ENCODE measurements around the gene S100A4. TPM values are rescaled to one million over a fixed set of nuclear protein-coding genes. Genes with fewer than 3 reads are reported as not detected.
A peak's percentile ranks its signal among the peaks of the same experiment; 100 is the strongest.

Gene S100A4
- total and polyA plus RNA-seq, 3 experiments from 2014 or later, result 125 to 2,575 (median 132) TPM

DNA sequence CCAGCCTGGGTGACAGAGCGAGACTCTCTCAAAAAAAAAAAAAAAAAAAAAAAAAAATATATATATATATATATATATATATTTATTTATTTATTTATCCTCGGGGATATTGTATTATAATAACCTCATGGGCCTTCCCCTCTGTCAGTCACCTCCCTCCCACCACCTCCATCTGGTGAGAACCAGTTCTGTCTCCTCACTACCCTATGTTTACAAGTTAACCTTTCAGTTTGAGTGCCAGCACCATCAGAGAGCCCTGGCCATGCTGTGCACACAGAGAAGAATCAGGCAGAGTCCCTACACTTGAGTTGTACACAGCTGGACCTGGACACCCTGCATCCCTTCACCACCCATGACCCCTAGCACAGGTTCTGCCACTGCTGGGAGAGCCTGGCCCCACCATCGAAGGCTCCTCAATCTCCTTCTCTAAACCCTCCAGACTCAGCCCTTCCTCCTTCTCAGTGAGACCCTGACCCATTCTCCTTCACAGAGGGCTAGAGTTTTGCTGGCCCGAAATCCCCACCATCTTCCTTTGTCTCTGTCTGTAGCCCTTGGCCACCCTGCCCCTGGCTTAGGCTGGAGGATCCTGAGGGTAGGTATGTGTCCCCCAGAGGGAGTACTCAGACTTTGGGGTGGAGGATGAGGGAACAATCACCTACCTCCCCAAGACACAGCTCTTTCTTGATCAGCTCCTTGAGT, 6.1 kb downstream of the S100A4 start:
- Mint-ChIP-seq H3K9me3 (peaks cover 0 to 1% (median 0%) of the 10 kb centered on the region in 5 donors), H3K4me1 (peaks cover 69 to 89% (median 75%) of the 10 kb centered on the region in 3 donors), H3K27me3 (peaks cover 0 to 1% of the 10 kb centered on the region in 2 donors), H3K27ac (peak overlapping the region; percentile 87 to 95 (median 92)), H3K36me3 (peaks cover 13 to 42% (median 14%) of the 10 kb centered on the region in 3 donors), H3K4me3 (peak overlapping the region in 6 of 7 donors; percentile 1 to 80 (median 53))
- H3K4me1 ChIP-seq (ENCODE audit: insufficient read depth, low read length), result peaks cover 73% of the 10 kb centered on the region
- H3K4me3 ChIP-seq (ENCODE audit: low read length), result peak overlapping the region; percentile 58
- peaks cover 11% of the 10 kb centered on the region for H3K36me3 ChIP-seq (ENCODE audit: insufficient read depth, low read length)
- no peaks in the 10 kb centered on the region for H3K9me3 ChIP-seq (ENCODE audit: low read length)
- H3K27ac ChIP-seq (ENCODE audit: low read depth, low read length), result no peak overlapping the region
- CTCF ChIA-PET, result interaction anchor here (0.5 to 2.1 kb wide), 2 partner anchors 28 to 227 kb away, joined by 3 to 15 read pairs; no protein-coding TSS in a partner anchor
- no peaks in the 10 kb centered on the region for H3K27me3 ChIP-seq (ENCODE audit: insufficient read depth, low read length, poor library complexity, severe bottlenecking)
- no peak for DNase-seq
- POLR2A ChIA-PET, result interaction anchor here (1.4 to 1.7 kb wide), 2 partner anchors 7 to 94 kb away, joined by 8 to 9 read pairs; partner anchors contain the start of gene CHTOP

DNA sequence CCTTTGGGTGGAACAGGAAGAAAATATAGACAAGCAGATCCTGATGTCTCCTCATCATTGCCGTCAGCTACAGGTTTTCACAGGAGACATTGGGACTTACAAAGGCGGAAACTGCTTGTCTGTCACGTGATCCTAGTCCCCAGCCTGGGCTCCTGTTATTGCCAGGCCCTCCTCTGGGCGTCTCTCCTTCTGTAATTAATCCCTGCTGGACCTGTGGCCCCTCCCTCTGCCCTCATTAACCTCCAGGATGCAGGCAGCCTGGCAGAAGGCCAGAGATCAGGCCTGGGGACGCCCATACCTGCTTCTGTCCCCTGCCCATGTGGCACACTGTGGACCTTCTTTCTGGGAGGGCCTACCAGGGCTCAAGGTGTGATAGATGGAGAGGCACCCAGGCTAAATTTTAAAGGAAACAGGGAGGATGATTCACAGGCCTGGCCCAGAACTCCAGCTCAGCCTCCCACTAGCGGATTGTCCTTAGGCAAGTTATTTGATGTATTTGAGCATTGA, 7.2 kb downstream of the S100A4 start:
- H3K4me3 Mint-ChIP-seq, result peak overlapping the region in 4 of 7 donors; percentile 3 to 77 (median 31)
- no peak for DNase-seq
- peaks cover 0 to 1% of the 10 kb centered on the region in 2 donors for H3K27me3 Mint-ChIP-seq
- peaks cover 73% of the 10 kb centered on the region for H3K4me1 ChIP-seq (ENCODE audit: insufficient read depth, low read length)
- H3K27me3 ChIP-seq (ENCODE audit: insufficient read depth, low read length, poor library complexity, severe bottlenecking), result no peaks in the 10 kb centered on the region
- H3K4me3 ChIP-seq (ENCODE audit: low read length), result no peak overlapping the region
- no peaks in the 10 kb centered on the region for H3K9me3 ChIP-seq (ENCODE audit: low read length)
- ChIA-PET POLR2A (no interaction called here), CTCF (no interaction called here)
- H3K9me3 Mint-ChIP-seq, result peaks cover 0 to 1% (median 0%) of the 10 kb centered on the region in 5 donors
- H3K36me3 ChIP-seq (ENCODE audit: insufficient read depth, low read length), result peaks cover 2% of the 10 kb centered on the region
- no peak overlapping the region for H3K27ac ChIP-seq (ENCODE audit: low read depth, low read length)
- peaks cover 6 to 40% (median 10%) of the 10 kb centered on the region in 3 donors for H3K36me3 Mint-ChIP-seq
- H3K27ac Mint-ChIP-seq, result peak overlapping the region; percentile 15 to 97 (median 55)
- H3K4me1 Mint-ChIP-seq, result peaks cover 69 to 89% (median 75%) of the 10 kb centered on the region in 3 donors

DNA sequence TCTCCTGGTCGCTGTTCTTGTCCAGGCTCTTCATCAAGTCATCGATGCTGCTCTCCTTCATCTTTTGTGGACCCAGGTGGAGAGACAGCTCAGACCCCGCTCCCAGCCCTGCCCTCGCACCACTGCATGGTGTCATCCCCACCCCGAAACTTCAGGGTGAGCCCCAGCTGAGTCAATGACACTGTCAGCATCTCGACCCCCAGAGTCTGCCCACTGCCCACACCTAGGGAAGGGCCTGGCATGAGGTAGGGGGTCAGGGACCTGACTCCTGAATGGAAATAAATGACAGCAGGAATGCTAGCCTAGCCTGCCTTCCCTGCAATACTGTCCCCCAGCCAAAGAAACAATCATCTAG, 8.3 kb downstream of the S100A4 start:
- no peaks in the 10 kb centered on the region for H3K27me3 ChIP-seq (ENCODE audit: insufficient read depth, low read length, poor library complexity, severe bottlenecking)
- H3K36me3 Mint-ChIP-seq, result peaks cover 0 to 32% (median 4%) of the 10 kb centered on the region in 3 donors
- H3K9me3 ChIP-seq (ENCODE audit: low read length), result no peaks in the 10 kb centered on the region
- H3K4me1 Mint-ChIP-seq, result peaks cover 69 to 89% (median 76%) of the 10 kb centered on the region in 3 donors
- H3K4me3 ChIP-seq (ENCODE audit: low read length), result no peak overlapping the region
- peaks cover 73% of the 10 kb centered on the region for H3K4me1 ChIP-seq (ENCODE audit: insufficient read depth, low read length)
- no peak for DNase-seq
- H3K4me3 Mint-ChIP-seq, result peak overlapping the region; percentile 19 to 98 (median 80)
- H3K27ac Mint-ChIP-seq, result peak overlapping the region; percentile 84 to 99 (median 97)
- peaks cover 0 to 1% of the 10 kb centered on the region in 2 donors for H3K27me3 Mint-ChIP-seq
- H3K36me3 ChIP-seq (ENCODE audit: insufficient read depth, low read length), result no peaks in the 10 kb centered on the region
- ChIA-PET POLR2A (interaction anchor here (6.8 kb wide), 1 partner anchor 8 kb away, joined by 121 read pairs; the partner anchor contains the start of gene S100A4), CTCF (interaction anchor here (3.2 kb wide), 1 partner anchor 8 kb away, joined by 34 read pairs; the partner anchor contains the start of gene S100A4)
- no peak overlapping the region for H3K27ac ChIP-seq (ENCODE audit: low read depth, low read length)
- H3K9me3 Mint-ChIP-seq, result peaks cover 0 to 1% (median 0%) of the 10 kb centered on the region in 5 donors

DNA sequence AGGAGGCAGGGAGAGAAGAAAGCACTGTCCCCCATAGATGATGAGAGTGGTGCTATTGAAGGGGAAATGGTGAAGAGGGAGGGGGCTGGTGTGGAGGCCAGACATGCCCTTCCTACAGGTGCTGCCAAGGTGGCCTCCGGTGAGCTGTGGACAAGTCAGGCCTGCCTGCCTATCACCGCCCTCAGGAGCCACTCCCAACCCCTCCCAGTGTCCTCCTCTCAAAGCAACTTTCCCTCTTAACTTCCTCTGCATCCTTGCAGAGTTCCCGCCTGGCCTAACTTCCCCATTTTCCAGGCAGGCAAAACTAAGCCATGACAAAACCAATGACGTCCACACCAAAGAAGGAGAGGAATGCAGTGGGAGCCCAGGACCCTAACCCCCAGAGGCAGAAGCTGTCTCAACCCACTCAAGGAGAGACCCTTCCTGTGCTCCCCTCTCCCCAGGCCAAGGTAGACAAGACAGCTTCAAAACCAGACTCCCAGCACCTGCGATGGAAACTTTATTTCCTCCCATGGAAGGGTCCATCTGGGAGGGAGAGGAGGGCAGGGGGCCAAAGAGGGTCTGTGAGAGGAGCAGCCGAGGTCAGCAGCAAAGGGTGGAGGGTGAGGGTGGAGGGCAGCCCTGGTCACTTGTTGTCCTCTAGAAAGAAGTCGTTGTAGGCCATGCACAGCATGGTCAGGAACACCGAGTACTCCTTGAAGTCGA, 8.8 kb downstream of the S100A4 start:
- DNase-seq, result no peak
- no peaks in the 10 kb centered on the region for H3K27me3 ChIP-seq (ENCODE audit: insufficient read depth, low read length, poor library complexity, severe bottlenecking)
- H3K27ac Mint-ChIP-seq, result peak overlapping the region; percentile 94 to 99 (median 98)
- H3K4me3 Mint-ChIP-seq, result peak overlapping the region; percentile 95 to 98 (median 96)
- ChIA-PET POLR2A (interaction anchor here (0.6 to 6.8 kb wide), 2 partner anchors 8 to 407 kb away, joined by 4 to 121 read pairs; partner anchors contain the start of gene S100A4), CTCF (interaction anchor here (1.0 to 6.5 kb wide), 4 partner anchors 8 to 45 kb away, joined by 3 to 125 read pairs (median 20); partner anchors contain the start of gene S100A4)
- no peaks in the 10 kb centered on the region for H3K9me3 ChIP-seq (ENCODE audit: low read length)
- H3K27ac ChIP-seq (ENCODE audit: low read depth, low read length), result peak overlapping the region; percentile 86
- no peaks in the 10 kb centered on the region for H3K36me3 ChIP-seq (ENCODE audit: insufficient read depth, low read length)
- peaks cover 69 to 89% (median 76%) of the 10 kb centered on the region in 3 donors for H3K4me1 Mint-ChIP-seq
- H3K4me3 ChIP-seq (ENCODE audit: low read length), result peak overlapping the region; percentile 88
- H3K4me1 ChIP-seq (ENCODE audit: insufficient read depth, low read length), result peaks cover 73% of the 10 kb centered on the region
- peaks cover 0 to 30% (median 4%) of the 10 kb centered on the region in 3 donors for H3K36me3 Mint-ChIP-seq
- H3K27me3 Mint-ChIP-seq, result peaks cover 0 to 1% of the 10 kb centered on the region in 2 donors
- peaks cover 0 to 1% (median 0%) of the 10 kb centered on the region in 5 donors for H3K9me3 Mint-ChIP-seq

DNA sequence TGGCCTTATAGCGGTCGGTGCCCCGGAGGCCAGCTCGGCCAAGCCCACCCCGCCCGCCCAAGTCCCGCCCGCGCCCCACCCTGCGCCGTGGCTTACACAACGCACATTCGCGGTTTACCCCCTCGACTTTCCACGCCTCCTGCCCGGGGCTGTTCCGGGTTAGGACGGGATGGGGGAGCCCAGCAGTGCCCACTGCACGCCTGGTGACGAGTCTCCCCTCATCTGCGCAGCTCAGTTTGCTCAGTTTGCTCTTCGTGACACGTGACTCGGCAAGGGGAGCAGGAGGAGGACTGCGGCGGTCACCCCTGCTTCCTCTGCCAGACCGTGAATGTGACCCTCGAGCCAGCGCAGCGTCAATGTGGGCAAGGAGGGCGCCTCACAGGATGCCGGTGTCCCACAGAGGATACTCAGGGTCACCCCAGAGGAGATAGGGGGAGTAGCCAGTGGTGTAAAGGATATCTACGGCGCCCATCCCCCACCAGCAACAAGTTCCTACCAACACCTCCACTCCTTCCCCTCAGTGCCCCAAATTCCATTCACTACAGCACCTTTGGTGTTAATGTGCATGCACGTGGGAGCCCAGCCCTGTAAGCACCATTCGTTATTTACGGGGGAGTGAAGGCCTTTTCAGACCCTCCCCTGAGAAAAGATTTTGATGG, 9.5 kb downstream of the S100A4 start:
- Mint-ChIP-seq H3K36me3 (peaks cover 0 to 27% (median 4%) of the 10 kb centered on the region in 3 donors), H3K4me3 (peak overlapping the region; percentile 95 to 98 (median 96)), H3K27ac (peak overlapping the region; percentile 94 to 99 (median 98)), H3K27me3 (peaks cover 0 to 1% of the 10 kb centered on the region in 2 donors), H3K4me1 (peaks cover 69 to 89% (median 76%) of the 10 kb centered on the region in 3 donors), H3K9me3 (peaks cover 0 to 1% (median 0%) of the 10 kb centered on the region in 5 donors)
- Histone ChIP-seq H3K9me3 (ENCODE audit: low read length) (no peaks in the 10 kb centered on the region), H3K27me3 (ENCODE audit: insufficient read depth, low read length, poor library complexity, severe bottlenecking) (no peaks in the 10 kb centered on the region), H3K4me1 (ENCODE audit: insufficient read depth, low read length) (peaks cover 73% of the 10 kb centered on the region), H3K27ac (ENCODE audit: low read depth, low read length) (peak overlapping the region; percentile 86), H3K36me3 (ENCODE audit: insufficient read depth, low read length) (no peaks in the 10 kb centered on the region), H3K4me3 (ENCODE audit: low read length) (peak overlapping the region; percentile 95)
- ChIA-PET POLR2A (interaction anchor here (0.6 to 6.8 kb wide), 9 partner anchors 9 to 454 kb away, joined by 3 to 121 read pairs (median 4); partner anchors contain the start of genes CHTOP, RPS27, S100A4 and SLC27A3), CTCF (interaction anchor here (1.0 to 6.5 kb wide), 6 partner anchors 9 to 45 kb away, joined by 3 to 125 read pairs (median 6); partner anchors contain the start of gene S100A4)
- peak; percentile 78 to 94 (median 86) for DNase-seq

DNA sequence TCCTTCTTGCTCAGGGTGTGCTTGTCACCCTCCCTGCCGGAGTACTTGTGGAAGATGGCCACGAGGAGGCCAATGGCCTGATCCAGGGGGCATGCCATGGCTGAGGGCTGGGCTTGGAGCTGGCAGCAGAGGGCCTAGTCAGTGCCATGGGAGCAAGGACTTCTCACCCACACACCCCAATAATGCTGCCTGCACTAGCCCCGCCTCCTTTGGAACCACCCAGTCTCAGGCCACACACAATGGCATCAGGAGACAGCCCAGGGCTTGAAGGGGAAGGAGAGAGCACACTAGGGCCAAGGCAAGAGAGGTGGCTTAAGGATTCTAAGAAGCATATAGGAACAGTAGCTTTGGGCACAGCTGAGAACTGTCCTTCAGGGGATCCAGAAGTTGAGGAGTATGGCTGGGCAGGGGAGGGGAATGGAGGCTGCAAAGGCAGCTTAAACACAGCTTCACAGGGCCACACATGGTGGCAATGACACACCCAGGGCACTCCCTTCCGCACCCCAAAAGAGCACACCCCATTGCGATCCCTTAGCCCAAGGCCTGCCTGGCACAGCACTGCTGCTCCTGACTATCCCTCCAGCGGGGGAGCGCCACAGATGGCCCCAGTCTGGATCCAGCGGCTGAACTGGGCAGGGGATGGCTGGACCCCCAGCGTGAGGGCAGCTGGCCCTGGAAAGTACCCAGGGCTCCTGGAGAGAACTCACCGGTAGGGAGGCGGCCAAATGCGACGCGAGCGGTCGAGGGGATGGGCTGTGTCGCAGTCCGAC, 10.2 kb downstream of the S100A4 start, which contains the start of gene S100A6:
Gene S100A6, minus strand, starts transcription at position 750 of the 770 bp plus-strand sequence. Its CDS starts 652 bp downstream, at position 98.
- Mint-ChIP-seq H3K36me3 (peaks cover 0 to 27% (median 4%) of the 10 kb centered on the region in 3 donors), H3K9me3 (peaks cover 0 to 1% (median 0%) of the 10 kb centered on the region in 5 donors), H3K4me1 (peaks cover 67 to 88% (median 74%) of the 10 kb centered on the region in 3 donors), H3K27ac (peak within 1 kb of the TSS; percentile 94 to 100 (median 98)), H3K4me3 (peak within 1 kb of the TSS; percentile 95 to 98 (median 96)), H3K27me3 (peaks cover 0 to 1% of the 10 kb centered on the region in 2 donors)
- POLR2A ChIA-PET, result interaction anchor here (0.6 to 6.8 kb wide), 8 partner anchors 10 to 455 kb away, joined by 3 to 121 read pairs (median 4); partner anchors contain the start of genes CHTOP, RPS27, S100A4 and SLC27A3
- peak within 1 kb of the TSS; percentile 86 for H3K27ac ChIP-seq (ENCODE audit: low read depth, low read length)
- CTCF ChIA-PET, result interaction anchor here (0.8 to 6.5 kb wide), 8 partner anchors 10 to 46 kb away, joined by 3 to 125 read pairs (median 5); partner anchors contain the start of gene S100A4
- H3K4me1 ChIP-seq (ENCODE audit: insufficient read depth, low read length), result peaks cover 70% of the 10 kb centered on the region
- H3K36me3 ChIP-seq (ENCODE audit: insufficient read depth, low read length), result no peaks in the 10 kb centered on the region
- DNase-seq, result peak in 4 of 5 donors; percentile 23 to 65 (median 26)
- H3K9me3 ChIP-seq (ENCODE audit: low read length), result no peaks in the 10 kb centered on the region
- H3K4me3 ChIP-seq (ENCODE audit: low read length), result peak within 1 kb of the TSS; percentile 95
- no peaks in the 10 kb centered on the region for H3K27me3 ChIP-seq (ENCODE audit: insufficient read depth, low read length, poor library complexity, severe bottlenecking)

Measured in CD8-positive, alpha-beta memory T cell (primary cell).